Measurements from ENCODE around the gene DPH2. TPM values are rescaled to one million over a fixed set of nuclear protein-coding genes. Genes with fewer than 3 reads are reported as not detected.

DPH2 gene
- total RNA-seq, 1 donor from 2014 or later, result 69.3 TPM

DNA sequence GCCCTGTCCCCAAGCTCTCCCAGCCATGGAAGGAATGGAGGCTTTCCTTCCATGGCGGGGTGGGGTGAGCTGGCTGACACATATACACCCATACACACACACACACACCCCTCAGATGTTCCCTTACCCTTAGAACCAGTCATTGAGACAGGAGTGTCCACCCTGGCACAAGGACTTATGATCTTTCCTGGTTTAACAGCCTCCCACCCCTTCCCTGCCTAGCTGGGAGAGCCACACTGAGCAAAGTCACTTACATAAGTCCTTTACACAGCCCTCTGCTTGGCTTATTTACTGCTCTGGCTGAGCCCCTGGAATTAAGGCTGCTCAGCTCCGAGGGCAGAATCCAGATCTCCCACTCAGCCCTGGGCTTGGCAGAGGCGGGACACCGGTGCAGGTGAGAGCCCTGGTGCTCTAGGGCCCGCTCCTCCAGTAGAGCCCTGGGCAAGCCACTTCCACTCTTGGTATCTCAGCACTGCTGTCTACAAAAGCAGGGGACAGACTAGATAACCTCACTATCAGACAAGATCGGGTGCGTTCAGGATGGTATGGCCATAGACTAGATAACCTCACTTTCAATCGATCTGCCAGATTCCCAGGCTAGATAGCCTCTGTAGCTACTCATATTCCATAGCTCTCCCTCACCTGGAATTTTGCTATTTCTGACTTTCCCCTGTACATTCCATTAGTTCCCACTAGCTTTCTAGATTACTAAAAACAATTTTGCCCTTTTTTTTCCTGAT is 44.7 kb downstream of the DPH2 start:
- no peak for DNase-seq (ENCODE audit: low spot score in 2 of 2)
- TF ChIP-seq, protein P1, sequence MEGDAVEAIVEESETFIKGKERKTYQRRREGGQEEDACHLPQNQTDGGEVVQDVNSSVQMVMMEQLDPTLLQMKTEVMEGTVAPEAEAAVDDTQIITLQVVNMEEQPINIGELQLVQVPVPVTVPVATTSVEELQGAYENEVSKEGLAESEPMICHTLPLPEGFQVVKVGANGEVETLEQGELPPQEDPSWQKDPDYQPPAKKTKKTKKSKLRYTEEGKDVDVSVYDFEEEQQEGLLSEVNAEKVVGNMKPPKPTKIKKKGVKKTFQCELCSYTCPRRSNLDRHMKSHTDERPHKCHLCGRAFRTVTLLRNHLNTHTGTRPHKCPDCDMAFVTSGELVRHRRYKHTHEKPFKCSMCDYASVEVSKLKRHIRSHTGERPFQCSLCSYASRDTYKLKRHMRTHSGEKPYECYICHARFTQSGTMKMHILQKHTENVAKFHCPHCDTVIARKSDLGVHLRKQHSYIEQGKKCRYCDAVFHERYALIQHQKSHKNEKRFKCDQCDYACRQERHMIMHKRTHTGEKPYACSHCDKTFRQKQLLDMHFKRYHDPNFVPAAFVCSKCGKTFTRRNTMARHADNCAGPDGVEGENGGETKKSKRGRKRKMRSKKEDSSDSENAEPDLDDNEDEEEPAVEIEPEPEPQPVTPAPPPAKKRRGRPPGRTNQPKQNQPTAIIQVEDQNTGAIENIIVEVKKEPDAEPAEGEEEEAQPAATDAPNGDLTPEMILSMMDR (IDR thresholded peaks at IDR 0.05), result no peak
- Histone ChIP-seq H3K36me3 (no peaks in the 10 kb centered on the region), H3K27me3 (no peaks in the 10 kb centered on the region), H3K4me3 (no peak overlapping the region), H3K9me3 (no peaks in the 10 kb centered on the region), H3K27ac (peak overlapping the region; percentile 57 to 71), H3K4me1 (peaks cover 18 to 37% of the 10 kb centered on the region in 2 donors)
- intact Hi-C loops (cut with DNase I), result loop anchor here (2.0 kb wide), 1 partner anchor 16 kb away; the partner anchor contains the start of gene SLC6A9

DNA sequence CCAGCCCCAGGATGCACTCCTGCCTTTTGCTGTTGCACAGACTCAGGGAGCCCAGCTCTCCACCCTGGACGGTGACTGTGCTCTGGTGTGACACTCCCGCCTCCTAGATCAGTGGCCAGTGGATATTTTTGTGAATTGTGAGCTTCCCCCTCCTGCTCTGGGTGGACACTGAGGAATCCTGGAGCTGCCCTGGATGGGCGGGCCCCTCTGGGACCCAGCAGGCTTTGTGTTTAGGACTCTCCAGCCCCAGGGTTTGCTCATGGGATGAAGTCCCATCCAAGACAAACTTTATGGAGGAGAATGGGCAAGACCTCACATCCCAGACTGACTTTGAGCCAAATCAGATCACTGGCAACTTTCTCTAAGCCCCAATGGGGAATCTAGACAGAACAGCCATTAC is 45.4 kb downstream of the DPH2 start:
- TF ChIP-seq, protein P1 (IDR thresholded peaks at IDR 0.05), result no peak
- Histone ChIP-seq H3K9me3 (no peaks in the 10 kb centered on the region), H3K27ac (peak overlapping the region; percentile 57 to 71), H3K36me3 (no peaks in the 10 kb centered on the region), H3K27me3 (no peaks in the 10 kb centered on the region), H3K4me3 (no peak overlapping the region), H3K4me1 (peaks cover 18 to 37% of the 10 kb centered on the region in 2 donors)
- intact Hi-C loops (cut with DNase I), result loop anchor here (2.0 kb wide), 1 partner anchor 16 kb away; the partner anchor contains the start of gene SLC6A9
- DNase-seq (ENCODE audit: low spot score in 2 of 2), result peak in 1 of 2 donors; percentile 80

DNA sequence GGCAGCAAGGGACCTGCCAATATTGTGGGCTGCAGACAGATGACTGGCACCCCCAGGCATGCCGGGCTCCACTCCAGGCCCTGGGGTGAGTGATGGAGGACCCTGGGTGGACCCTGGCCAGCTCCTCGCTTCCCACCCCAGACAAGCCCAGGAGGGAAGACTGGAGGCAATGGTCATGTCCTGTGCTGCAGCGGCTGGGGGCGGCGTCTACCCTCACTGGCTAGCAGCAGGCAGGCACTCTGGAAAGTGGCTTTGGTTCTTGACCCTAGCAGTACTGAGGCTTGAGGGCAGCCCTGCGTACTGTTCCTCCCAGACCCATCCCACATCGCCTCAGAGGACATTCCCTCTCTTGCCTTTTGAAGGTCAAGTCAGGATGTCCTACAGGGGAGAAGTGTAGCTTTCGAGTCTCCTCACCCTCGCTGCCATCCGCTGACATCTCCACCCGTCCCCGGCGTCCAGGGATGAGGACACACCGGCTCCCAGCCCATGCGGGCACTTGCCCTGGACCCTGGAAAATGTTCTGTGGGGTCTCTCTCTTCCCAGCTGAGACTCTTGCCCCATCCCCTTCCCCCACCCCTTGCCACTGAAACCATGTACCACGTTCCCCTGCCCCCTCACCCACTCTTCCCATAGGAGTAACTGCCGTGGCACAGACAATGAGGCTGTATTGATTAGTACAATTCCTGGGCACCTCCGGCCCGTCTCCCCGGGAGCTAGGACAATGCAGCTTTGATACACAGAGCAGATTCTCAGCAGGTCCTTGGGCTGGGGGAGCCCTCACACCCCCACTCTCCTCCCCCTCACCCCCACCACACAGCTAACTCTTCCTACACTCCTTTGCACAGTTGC is 46.5 kb downstream of the DPH2 start:
- intact Hi-C loops (cut with DNase I), result no loop called here
- Histone ChIP-seq H3K27me3 (no peaks in the 10 kb centered on the region), H3K9me3 (no peaks in the 10 kb centered on the region), H3K36me3 (no peaks in the 10 kb centered on the region), H3K4me1 (peaks cover 18 to 35% of the 10 kb centered on the region in 2 donors), H3K27ac (peak overlapping the region; percentile 57 to 71), H3K4me3 (no peak overlapping the region)
- TF ChIP-seq, protein P1 (IDR thresholded peaks at IDR 0.05), result no peak
- DNase-seq (ENCODE audit: low spot score in 2 of 2), result no peak

DNA sequence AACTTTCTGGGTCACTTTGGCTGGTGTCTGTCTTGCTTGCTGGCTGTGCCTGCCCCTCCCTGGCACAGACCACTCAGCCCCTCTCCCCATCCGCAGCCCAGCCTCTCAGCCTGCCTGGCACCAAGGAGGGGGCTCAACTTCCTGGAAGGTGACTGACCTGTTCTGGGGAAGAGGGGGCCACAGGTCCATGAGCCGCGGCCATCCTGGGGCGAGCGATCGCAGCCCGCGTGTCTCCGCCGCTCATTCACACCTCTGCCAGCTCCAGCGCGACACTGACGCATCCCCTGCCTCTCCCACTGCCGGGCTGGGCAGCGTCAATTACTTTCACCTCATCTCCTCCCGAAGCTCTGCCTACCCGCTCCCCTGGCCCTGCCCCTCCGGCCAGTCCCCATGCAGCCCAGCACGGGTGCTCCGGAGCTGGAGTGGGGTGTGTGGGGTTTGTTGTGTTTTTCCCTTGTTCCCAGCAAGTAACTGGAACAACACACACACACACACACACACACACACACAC is 47.1 kb downstream of the DPH2 start:
- intact Hi-C loops (cut with DNase I), result no loop called here
- TF ChIP-seq, protein P1 (IDR thresholded peaks at IDR 0.05), result no peak

DNA sequence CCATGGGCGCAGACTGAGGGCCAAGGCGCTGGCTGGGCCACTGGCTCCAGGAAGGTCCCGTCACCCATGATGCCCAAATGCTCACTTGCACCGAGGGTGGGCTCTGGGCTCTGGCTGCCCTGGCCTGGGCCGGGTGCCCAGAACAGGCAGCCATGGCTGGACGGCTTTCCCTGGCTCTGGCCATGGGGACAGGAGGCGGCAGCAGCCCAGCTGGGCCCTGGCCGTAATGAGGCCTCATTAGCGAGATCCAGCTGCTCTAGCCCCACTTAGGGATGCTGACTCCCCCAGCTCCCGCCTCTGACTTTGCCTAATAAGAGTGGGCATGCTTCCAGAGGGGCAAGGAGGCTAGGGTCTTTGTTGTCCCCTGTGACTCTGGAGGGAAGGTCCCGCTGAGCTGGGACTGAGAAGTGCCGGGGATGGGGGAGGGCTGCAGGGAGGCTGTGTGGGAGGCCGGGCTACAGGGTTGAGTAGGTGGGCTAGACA is 49.7 kb downstream of the DPH2 start:
- intact Hi-C loops (cut with DNase I), result no loop called here
- Histone ChIP-seq H3K27ac (peak overlapping the region; percentile 12 to 43), H3K4me1 (peaks cover 13 to 19% of the 10 kb centered on the region in 2 donors), H3K4me3 (no peak overlapping the region), H3K36me3 (no peaks in the 10 kb centered on the region), H3K9me3 (no peaks in the 10 kb centered on the region), H3K27me3 (no peaks in the 10 kb centered on the region)
- no peak for DNase-seq (ENCODE audit: low spot score in 2 of 2)
- TF ChIP-seq, protein P1 (IDR thresholded peaks at IDR 0.05), result no peak

More for the DNA sequence above, 47.1 kb downstream of the DPH2 start:
- H3K36me3 ChIP-seq, result no peaks in the 10 kb centered on the region
- H3K4me1 ChIP-seq, result peaks cover 18 to 35% of the 10 kb centered on the region in 2 donors
- H3K27ac ChIP-seq, result no peak overlapping the region
- no peak overlapping the region for H3K4me3 ChIP-seq
- H3K27me3 ChIP-seq, result no peaks in the 10 kb centered on the region
- DNase-seq (ENCODE audit: low spot score in 2 of 2), result no peak
- H3K9me3 ChIP-seq, result no peaks in the 10 kb centered on the region

Measured in ascending aorta (tissue), 2 donors.